ENCODE measurements around the gene RND2.
A peak's percentile ranks its signal among the peaks of the same experiment; 100 is the strongest.
"Not testable (repeated sequence)": the region's sequence is repeated elsewhere in the genome, so short reads cannot be mapped to it uniquely, and the experiment has no call there.

Gene RND2

DNA sequence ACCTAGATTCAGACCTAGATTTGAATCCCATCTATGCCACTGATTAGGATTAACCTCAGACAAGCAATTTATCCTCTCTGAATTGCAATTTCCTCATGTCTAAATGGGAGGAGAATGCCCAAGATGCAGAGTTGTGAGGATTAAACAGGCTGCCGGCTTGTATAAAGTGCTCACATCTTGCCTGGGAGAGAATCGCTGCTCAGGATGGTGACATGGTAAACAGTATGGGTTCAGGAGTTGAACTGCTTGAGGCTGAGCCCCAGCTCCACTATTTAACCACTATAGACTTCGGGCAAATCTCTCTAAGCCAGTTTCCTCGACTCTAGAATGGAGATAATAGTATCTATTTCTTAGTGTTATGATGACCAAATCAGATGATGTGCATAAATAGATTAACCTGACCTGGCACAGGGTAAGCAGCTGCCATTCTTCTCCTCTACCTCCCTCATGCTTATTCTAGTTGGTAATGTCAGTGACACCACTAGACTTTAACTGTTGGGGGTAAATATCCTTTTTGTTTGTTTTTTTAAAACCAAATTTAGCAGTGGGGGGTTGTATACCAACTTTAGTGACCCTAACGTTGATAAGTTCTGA is 27.5 kb upstream of the RND2 start:
- ChIA-PET POLR2A (interaction anchor here (0.5 to 2.0 kb wide), 20 partner anchors 9 to 949 kb away, joined by 3 to 19 read pairs (median 4); partner anchors contain the start of genes DHX8, IFI35, NBR1 and RUNDC1), CTCF (interaction anchor here (0.7 to 4.0 kb wide), 32 partner anchors 9 to 487 kb away, joined by 3 to 76 read pairs (median 4); partner anchors contain the start of genes AOC2, DHX8, IFI35 and PSME3)
- TF ChIP-seq, protein P1, sequence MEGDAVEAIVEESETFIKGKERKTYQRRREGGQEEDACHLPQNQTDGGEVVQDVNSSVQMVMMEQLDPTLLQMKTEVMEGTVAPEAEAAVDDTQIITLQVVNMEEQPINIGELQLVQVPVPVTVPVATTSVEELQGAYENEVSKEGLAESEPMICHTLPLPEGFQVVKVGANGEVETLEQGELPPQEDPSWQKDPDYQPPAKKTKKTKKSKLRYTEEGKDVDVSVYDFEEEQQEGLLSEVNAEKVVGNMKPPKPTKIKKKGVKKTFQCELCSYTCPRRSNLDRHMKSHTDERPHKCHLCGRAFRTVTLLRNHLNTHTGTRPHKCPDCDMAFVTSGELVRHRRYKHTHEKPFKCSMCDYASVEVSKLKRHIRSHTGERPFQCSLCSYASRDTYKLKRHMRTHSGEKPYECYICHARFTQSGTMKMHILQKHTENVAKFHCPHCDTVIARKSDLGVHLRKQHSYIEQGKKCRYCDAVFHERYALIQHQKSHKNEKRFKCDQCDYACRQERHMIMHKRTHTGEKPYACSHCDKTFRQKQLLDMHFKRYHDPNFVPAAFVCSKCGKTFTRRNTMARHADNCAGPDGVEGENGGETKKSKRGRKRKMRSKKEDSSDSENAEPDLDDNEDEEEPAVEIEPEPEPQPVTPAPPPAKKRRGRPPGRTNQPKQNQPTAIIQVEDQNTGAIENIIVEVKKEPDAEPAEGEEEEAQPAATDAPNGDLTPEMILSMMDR (IDR thresholded peaks at IDR 0.05; ENCODE audit: control extremely low read depth, extremely low read depth, low read depth, missing control alignments) = no peak
- DNase-seq (ENCODE audit: extremely low spot score) = no peak

DNA sequence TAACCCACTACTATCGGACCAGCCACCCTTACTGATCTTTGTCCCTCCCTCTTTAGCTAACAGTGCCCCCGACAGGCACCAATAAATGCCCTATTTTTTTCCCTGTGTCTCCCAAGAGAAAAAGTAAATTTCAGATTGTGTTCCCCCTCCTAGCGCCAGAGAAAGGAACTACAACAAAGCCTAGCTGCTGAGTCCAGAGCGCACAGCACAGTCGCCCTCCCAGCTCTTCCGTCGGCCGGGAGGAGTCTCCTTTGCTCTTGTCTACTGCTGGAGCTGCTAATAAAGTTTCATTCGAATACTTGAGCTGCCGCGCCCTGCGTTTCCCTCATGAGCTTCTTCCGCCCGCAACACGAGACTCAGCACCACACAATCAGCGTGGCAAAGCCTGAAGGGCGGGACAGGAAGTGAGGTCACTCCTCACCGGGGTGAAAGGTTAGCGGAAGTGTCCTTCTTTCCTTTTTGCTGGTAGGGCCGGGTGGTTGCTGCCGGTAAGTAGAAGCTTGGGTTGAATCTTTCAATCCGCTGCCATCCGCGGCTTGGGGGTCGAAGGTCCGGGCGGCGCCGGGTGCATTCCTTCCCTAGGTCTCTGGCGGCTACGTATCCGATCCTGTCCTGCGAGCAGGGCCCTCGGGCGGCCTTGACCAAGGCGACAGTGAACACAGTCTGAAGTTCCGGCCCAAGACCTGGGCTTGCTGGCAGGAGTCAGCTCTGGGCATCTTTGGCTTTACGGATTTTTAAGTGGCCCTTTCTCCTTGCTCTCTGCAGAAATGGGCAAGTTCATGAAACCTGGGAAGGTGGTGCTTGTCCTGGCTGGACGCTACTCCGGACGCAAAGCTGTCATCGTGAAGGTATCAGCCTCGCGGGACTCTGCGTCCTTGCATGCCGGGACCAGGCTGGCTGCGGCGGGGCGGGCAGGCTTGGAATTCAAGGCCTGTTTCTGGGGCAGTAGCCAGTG is 26.8 kb upstream of the RND2 start, which contains the start of gene RPL27:
Gene RPL27, plus strand, starts transcription at position 436 of the 955 bp plus-strand sequence. Its CDS starts 332 bp downstream, at position 768.
- CTCF ChIA-PET = interaction anchor here (0.7 to 4.0 kb wide), 35 partner anchors 8 to 486 kb away, joined by 3 to 76 read pairs (median 4); partner anchors contain the start of genes AOC2, DHX8, IFI35 and PSME3
- DNase-seq (ENCODE audit: extremely low spot score) = peak; percentile 95

DNA sequence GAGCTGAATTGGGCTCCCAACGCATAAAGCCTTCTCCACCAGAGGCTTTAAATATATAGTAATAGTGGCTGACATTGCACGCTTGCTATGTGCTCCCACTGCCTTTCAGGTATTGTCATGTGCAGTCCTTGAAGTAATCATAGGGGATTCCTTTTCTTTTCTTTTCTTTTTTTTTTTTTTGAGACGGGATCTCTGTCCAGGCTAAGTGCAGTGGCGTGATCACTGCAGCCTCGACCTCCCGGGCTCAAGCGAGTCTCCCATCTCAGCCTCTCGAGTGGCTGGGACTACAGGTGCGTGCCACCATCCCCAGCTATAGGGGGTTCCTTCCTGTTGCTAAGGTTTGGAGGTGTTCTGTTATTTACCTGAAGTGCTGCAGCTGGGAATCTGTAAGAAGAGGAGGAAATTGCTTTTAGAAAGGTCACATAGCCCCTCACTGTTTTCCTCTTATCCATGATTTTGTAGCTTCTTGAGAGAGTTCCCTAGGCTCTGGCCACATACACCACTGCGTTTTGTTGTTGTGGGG is 26.0 kb upstream of the RND2 start:
- CTCF ChIA-PET = interaction anchor here (1.3 to 4.0 kb wide), 7 partner anchors 8 to 237 kb away, joined by 3 to 76 read pairs (median 4); partner anchors contain the start of genes IFI35 and VPS25
- POLR2A ChIA-PET = interaction anchor here (1.3 to 2.0 kb wide), 4 partner anchors 26 to 362 kb away, joined by 3 to 15 read pairs (median 8); no protein-coding TSS in a partner anchor
- no peak for DNase-seq (ENCODE audit: extremely low spot score)
- TF ChIP-seq, protein P1 (IDR thresholded peaks at IDR 0.05; ENCODE audit: control extremely low read depth, extremely low read depth, low read depth, missing control alignments) = no peak

More for the DNA sequence above, 26.8 kb upstream of the RND2 start, which contains the start of gene RPL27:
- TF ChIP-seq, protein P1 (IDR thresholded peaks at IDR 0.05; ENCODE audit: control extremely low read depth, extremely low read depth, low read depth, missing control alignments) = peak; percentile 65
- POLR2A ChIA-PET = interaction anchor here (0.5 to 2.0 kb wide), 21 partner anchors 8 to 948 kb away, joined by 3 to 19 read pairs (median 4); partner anchors contain the start of genes DHX8, IFI35, NBR1 and RUNDC1

DNA sequence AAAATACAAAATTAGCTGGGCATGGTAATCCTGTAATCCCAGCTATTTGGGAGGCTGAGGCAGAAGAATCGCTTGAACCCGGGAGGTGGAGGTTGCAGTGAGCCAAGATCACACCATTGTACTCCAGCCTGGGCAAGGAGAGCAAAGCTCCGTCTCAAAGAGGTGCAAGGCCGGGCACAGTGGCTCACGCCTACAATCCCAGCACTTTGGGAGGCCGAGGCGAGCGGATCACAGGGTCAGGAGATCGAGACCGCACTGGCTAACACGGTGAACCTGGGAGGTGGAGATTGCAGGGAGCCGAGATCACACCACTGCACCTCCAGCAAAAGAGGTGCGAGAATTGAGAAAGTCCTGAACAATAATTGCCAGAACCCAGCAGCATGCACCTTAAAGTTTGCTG is 24.1 kb upstream of the RND2 start:
- POLR2A ChIA-PET; DNase-seq (ENCODE audit: extremely low spot score): not testable (repeated sequence)
- CTCF ChIA-PET = interaction anchor here (1.0 to 1.3 kb wide), 3 partner anchors 10 to 13 kb away, joined by 3 read pairs; no protein-coding TSS in a partner anchor

DNA sequence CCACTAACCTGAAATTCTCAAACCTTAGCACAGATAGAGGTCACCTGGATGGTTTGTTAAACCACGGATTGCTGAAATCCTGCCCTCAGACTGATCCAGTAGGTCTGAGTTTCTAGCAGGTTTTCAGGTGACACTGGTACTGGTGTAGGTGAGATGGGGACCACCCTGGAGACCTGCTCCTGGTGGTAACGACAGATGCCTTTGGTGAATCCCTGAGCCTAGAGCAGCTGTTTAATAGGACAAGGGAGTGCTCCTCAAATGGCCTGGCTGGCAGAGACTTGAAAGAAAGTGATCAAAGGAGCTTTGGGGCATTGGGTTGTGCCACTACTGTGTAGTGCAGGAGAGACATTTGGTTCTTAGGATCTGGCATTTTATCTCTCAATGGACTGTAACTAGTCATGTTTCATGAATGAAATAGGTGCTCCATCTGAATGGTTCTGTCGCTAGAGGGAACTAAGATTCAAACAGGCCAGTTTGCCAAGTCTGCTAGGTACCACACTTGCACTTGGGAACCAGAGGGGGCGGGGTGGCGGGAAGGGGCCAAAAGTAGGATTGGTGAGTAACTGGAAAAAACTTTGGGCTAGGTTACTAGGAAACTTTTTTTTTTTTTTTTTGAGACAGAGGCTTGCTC is 21.4 kb upstream of the RND2 start:
- ChIA-PET CTCF (no interaction called here), POLR2A (no interaction called here)
- TF ChIP-seq, protein P1 (IDR thresholded peaks at IDR 0.05; ENCODE audit: control extremely low read depth, extremely low read depth, low read depth, missing control alignments) = no peak
- no peak for DNase-seq (ENCODE audit: extremely low spot score)
